HG02610 (cell line): ENCODE measurements around the gene AHDC1.
A peak's percentile ranks its signal among the peaks of the same experiment; 100 is the strongest.
"Not testable (repeated sequence)": the region's sequence is repeated elsewhere in the genome, so short reads cannot be mapped to it uniquely, and the experiment has no call there.

Experiments used
- ATAC-seq: cut with Tn5 transposase; IDR thresholded peaks from one replicate; pipeline ENCODE4 v1.9.1; 2021; ENCODE audit warnings: mild to moderate bottlenecking, moderate library complexity; ENCODE audit not compliant: unreplicated experiment

AHDC1 gene

DNA sequence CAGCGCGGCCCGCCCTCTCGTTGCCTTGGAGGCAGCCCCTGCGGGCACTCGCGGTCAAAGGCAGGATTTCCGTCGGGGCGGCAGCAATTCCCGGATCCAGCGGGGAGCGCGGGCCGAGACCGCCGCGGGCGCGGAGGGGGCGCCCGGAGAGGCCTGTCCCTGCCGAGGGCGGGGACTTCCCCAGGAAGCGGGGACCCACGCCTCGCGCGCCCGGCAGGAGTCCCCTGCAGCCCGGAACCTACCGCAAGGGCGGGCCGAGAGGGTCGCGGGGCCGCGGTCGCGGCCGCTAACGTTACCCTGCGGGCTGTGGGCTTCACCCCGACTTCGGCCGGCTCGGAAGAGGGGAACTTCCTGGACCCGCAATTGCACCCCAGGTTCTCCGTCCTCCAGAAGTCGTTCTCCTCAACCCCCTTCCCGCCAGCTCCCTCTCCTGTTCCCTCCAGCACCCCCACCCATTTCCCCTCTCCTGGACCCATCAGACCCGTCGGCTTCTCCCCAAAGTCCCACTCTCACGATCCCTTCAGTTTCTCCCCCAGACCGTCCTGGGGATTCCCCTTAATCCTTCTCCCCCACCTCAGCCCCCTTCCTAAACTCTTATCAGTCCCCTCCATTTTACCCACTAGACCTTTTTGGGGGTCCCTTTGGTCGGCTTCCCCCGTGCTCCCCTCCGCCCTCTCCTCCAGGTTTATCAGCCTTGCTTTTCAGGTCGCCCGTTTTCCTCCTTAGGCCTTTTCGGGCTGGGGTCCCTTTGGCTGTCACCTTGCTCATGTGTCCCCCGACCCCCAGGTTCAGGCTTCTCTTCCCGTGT lies 30.4 kb upstream of the AHDC1 start:
- ATAC-seq, result no peak

DNA sequence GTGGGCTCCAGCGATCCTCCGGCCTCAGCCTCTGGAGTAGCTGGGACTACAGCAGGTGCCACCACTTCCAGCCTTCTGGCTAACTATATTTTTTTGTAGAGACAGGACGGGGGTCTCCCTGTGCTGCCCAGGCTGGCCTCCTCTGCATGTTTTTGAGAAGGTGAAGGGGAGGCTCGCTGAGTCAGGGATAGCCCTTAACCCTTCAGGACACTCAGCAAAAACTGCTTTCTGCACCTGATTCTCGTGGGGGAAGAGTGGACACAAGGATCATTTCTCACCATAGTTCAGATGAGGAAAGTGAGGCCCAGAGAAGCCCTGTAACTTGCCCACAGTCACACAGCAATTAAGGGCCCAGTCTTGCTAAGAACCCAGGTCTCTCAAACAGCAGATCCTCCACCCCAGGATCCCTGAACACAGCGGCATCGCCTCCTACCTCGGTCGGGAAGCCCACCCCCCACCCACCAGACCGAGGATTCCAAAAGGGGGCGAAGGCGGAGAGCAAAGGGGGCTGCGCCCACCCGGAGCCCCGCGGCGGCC lies 29.8 kb upstream of the AHDC1 start:
- no peak for ATAC-seq

DNA sequence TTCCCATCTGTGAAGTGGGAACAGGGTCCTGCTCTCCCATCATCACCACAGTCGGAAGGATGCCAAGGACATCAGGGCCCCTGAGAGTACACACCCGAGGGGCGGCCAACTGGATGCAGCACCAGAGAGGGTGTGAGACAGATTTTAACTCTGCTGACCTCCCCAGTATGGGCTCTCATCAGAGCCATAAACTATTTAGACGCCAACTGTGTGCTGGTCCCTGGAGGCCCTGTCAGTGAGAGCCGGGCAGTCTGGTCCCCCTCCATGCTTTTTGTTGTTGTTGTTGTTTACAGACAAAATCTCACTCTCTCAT lies 29.3 kb upstream of the AHDC1 start:
- ATAC-seq, result no peak

DNA sequence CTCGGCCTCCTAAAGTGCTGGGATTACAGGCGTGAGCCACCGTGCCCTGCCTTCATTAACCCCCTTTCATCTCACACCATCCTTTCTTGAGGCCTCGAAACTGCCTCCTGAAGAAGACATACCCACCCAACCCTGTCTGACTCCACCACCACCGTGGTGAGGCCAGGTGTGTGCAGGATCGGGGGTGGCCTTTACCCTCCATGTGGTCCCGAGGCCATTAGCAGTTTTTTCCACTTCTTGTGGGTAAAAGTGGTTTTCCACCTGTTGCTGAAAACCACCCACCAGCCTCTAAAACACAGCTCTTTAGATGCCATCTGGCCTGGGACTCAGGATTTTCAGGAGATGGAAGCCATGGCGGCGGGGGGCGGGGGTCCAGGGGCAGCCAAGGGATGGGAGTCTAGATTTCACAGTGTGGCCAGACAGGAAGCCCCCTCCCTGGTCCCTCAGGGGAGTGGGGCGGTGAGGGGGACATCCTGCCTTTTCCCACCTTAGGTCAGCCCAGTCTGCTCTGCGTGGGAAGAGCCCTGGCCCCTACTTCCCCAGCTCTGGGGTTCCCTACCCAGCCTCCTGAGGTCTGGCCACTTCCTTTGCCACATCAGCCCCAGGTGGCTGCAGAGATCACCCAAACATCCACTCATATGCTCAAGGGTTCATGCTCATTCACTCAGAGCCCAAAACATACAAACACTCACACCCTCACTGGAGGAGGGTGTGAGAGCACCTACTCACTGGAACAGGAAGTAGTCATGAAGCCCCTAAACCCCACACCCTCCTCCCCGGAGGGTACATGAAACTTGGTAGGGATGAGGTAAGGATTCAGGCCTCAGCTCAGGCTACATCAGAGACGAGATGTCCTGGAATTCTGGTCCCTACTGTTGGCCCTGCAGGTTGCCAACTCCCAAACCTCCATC lies 28.7 kb upstream of the AHDC1 start:
- peak; percentile 30 for ATAC-seq

DNA sequence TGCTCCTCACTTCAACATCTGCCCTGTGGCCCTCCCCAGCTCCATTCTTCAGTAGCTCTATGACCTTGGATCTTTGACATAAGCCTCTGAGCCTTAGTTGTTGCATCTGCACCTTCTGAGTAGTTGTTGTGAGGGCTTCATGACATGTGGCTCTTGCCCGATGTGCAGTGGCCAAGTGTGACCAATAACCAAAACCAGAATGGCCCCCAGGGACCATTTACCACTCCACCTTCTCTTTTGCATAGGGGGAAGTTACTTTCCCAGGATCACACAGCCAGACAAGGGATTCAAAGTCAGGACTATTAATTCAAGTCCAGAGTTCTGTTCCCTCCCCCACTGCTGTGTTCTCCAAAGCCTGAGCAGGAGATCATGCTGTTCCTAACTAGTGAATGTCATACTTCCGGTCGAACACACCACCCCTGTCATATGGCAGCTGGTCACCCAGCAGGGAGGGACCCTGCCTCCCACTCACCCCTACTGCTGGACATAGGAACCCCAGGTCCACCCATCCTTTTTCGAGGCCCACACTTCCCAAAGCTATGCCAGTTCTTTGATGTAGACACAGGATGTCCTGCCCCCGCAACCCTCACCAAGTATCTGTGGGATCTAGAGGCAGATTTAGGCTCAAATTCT lies 27.0 kb upstream of the AHDC1 start:
- ATAC-seq, result peak; percentile 24

DNA sequence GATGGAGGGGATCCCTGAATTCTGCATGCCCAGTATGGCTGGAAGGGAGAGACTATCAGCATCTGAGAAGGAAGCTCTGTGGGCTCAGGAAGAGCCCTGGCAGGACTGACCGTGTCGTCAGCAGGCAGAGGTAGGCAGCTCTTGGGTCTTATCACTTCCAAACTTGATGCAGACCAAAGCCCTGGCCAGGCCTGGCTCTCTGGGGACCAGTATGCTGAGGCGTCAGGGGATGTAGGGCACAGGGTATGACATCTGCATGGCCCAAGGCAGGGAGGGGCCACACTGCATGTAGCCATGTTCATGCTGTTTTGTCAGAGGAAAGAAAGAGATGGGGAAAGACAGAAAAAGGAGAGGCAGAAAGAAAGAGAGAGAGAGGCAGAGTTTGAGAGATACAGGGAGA lies 24.8 kb upstream of the AHDC1 start:
- no peak for ATAC-seq

DNA sequence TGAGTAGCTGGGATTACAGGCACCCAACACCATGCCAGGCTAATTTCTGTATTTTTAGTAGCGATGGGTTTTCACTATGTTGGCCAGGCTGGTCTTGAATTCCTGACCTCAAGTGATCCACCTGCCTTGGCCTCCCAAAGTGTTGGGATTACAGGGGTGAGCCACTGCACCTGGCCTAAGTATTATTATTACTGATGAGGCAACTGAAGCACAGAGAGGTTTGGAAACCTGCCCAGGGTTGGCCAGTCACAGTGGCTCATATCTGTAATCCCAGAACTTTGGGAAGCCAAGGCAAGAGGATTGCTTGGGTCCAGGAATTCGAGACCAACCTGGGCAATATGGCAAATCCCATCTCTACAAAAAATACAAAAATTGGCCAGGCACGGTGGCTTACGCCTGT lies 23.8 kb upstream of the AHDC1 start:
- not testable (repeated sequence) for ATAC-seq

DNA sequence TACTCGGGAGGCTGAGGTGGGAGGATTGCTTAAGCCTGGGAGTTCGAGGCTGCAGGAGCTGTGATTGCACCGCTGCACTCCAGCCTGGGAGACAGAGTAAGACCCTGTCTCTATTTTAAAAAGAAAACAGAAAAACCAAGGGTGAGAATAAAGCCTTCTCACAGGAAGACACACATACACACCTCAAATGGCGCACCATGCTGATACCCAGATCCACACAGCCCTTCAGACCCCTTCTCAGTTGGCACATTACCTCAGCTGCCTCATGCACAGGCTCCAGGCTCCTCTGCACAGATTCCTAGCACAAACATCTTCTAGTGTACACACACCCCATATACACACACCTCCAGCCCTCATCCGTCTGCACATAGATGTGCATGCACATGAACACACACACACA lies 23.1 kb upstream of the AHDC1 start:
- no peak for ATAC-seq

DNA sequence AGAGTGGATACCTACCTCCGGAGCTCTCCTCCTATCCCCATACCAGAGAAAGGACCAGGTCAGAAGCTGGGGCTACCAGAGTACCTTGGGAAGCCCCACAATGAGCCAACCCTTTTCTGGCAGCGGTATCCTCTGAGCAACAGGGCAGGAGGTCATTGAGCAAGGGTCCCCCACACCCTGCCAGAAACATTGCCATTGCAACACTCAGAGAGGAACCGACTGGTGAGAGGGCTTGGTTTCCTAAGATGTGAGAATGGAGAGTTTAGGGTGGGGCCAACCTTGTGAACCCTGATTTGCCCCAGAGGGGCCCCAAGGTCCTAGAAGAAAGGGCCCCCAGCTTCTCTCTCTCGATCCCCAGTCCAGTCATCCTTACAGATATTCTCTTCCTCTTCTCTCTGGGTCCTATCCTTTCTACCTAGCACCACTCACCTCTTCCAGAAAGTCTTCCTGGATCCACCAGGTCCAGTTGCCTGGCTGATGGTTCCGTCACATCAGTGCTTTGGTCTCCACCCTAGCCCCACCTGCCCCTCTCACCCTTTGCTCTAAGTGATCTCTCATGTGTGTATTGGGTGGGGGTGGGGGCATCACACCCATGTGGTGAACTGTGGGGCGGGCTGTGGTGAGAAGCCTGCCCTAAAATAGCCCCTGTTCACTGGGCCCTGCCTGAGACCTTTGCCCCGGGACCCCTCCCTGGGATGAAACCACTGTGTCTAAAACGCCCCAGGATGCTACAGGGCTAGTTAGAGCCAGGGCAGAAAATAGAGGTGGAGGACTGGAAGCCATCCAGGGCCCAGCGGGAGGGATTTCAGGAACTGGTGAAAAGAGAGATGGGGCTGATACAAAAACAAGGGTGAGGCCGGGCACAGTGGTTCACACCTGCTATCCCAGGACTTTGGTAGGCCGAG lies 22.3 kb upstream of the AHDC1 start:
- no peak for ATAC-seq

DNA sequence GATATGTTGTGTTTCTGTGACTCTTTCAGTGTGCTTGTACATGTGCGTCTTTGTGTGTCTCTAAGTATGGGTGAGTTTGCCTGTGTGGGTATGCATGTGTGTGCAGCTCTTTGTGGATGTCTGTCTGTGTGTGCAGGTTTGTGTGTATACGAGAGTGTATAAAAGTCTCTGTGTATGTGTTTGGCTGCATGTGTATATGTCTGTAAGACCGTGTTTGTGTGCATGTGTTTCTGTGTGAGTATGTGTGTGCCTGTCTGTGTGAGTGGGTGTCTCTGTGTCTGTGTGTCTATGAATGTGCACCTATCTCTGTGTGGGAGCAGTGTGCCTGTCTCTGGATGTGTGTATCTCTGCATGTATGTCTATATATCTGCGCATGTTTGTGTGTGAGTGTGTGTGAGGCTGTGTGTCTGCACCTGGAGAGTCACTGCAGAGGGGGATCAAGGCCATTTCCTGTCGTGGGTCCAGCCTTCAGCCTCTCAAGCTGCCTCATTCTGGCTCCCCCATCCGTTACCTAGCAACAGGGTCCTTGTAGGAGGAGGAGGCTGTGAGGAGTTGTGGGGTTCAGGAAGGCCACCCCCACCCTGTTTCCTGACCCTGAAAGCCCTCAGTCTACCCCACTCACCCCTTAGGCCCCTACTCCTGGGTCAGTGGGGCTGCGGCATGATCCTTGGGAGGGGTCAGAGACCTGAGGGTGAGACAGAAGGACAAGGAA lies 20.7 kb upstream of the AHDC1 start:
- no peak for ATAC-seq

DNA sequence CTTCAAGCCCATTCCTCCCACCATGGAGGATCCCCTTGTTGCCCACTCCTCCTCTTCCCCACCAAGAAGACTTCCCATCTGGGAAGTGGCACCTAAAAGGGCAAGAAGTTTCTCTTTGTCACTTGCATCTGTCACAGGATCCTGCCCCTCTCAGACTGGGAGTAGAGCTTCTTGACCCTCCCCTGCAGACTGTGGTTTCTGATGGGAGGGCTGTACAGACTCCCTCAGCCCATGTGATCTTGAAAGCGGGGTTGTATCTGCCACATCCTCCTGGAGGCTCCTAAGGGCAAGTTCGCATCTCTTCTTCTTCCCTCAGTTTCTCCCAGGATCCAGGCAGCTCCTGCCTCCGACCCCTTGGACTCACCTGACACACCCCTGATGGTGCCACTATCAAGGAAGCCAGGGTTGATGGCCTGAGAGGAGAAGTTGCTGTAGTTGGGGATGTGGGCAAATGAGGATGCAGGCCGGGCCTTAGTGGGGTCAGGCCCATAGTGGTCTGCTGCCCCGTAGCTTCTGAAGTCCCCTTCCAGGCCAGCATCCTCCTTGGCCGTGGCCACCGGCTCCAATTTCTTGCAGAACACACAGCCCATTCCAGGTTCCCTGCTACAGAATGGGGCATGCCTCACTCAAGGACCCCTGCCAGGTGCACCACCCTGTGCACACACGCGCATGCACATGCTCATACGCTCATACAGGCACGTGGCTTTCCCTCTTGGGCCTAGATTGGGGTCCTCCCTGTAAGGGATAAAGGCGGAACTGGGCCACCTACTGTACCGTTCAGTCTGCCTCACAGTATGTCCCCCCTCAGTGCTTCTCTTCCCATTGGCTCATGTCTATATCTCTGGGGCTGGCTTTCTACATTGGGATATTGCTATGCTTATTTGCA lies 19.6 kb upstream of the AHDC1 start:
- no peak for ATAC-seq

DNA sequence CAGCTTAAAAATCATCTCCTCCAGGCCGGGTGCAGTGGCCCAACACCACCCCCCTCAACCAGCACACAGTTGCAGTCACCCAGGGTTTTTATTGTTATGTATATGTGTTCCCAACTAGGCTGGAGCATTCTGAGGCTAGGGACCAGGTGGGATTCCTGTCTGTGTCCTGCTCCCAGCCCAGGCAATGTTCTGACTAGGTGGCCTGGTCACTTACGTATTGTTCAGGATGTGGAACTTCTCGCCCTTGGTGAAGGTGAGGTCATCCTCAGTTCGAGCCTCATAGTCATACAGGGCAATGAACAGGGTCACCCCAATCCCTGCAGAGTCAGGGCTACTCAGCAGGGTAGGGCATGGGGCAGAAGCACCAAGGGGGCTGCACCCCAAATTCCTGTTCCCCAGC lies 18.9 kb upstream of the AHDC1 start:
- no peak for ATAC-seq

DNA sequence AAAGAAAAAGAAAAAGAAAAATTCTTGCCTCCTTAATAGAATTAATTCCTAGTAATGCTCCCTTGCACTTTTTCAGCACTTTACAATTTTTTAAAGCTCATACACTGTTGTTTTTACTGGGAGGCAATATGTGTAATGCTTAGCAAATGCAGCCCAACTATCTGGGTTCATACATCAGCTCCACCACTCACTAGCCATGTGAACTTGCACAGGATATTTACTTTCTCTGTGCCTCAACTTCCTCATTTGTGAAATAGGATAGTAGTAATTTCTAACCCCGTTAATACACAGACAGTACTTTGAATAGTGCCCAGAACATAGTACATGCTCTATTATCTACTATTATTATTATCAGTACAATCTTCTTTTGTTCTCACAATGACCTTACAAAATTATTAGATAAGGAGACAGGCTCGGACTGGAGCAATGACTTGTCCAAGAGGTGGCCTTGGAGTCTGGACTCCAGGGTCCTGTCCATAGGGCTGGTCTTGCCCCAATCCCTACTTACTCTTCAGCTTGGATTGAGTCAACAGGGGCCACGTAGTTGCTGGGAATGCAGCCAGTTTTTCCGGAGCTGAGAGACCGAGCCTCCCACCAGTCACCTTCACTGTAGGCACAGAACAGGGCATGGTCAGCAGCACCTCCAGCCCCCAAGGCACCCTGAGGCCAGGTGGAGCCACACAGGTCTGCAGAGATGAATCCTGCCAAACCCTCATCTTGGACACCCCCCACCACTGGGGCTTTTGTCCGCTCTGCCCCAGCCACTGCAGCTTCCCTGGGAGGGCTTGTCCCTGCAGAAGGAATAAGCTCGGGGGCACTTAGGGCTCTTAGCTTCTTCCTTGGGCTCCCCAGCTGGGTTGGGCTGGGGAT lies 17.3 kb upstream of the AHDC1 start:
- ATAC-seq, result no peak

DNA sequence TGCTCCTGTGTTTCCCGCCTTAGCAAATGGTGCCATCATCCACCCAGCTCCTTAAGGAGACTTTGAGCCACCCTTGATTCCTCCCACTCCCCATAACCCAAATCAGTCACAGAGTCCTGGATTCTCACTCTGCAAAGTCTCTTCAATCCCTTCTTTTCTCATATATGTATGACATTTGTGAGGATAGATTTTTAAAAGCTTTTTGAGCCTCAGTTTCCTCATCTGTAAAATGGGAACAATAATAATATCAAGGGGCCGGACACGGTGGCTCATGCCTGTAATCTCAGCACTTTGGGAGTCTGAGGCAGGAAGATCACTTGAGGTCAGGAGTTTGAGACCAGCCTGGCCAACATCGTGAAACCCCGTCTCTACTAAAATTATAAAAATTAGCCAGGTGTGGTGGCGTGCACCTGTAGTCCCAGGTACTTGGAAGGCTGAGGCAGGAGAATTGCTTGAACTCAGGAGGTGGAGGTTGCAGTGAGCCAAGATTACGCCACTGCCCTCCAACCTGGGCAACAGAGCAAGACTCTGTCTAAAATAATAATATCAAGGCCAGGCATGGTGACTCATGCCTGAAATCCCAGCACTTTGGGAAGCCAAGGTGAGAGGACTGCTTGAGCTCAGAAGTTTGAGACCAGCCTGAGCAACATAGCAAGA lies 16.0 kb upstream of the AHDC1 start:
- ATAC-seq, result not testable (repeated sequence)

DNA sequence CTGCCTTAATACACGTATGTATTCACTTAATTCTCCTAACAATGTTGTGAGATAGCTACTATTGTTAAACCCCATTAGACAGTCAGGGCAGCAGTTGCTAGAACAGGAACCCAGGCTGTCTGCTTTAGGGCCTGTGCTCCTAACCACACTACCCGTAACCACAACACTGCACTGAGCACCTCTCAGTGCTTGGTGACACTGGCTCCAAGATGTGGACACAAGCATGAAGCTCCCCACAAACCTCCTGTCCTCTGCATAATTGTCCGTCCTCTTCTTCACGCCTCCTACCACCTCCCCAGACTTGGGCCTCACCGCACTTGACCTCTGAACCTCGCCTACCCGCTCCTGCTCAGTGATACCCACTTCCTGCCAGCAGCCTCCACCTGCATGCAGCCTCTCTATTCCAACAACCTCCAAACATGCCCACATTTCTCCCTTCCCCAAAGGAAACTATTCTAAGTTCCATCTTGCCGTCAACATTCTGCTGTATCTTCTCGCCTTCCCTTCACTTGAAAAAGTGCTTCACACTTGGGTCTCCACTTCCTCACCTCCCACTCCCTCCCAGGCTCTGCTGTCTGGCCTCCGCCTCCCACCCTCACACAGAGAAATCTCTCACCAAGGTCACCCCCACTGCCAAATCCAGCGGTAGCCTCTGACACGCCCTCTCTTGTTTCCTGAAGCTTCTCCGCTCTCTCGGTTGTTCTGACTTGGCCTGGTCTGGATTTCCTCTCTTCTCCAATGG lies 14.6 kb upstream of the AHDC1 start:
- ATAC-seq, result no peak

DNA sequence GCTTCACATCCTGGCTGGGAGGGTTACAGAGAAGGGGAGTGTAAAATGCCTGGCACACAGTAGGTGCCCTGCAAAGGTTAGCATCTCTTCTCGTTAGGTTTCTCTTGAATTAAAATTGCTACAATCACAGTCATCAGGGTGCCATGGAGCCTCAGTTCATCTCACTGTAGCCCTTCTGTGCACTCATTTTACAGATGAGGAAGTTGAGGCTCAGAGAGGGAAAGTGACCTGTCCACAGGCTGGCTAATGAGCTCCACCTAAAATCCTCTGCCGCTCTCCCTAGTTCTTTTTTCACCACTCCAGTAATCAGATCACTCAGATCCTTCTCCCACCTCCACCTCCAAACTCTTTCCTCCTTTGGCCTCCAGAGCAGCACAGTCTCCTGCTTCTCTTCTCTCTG lies 13.5 kb upstream of the AHDC1 start:
- no peak for ATAC-seq

DNA sequence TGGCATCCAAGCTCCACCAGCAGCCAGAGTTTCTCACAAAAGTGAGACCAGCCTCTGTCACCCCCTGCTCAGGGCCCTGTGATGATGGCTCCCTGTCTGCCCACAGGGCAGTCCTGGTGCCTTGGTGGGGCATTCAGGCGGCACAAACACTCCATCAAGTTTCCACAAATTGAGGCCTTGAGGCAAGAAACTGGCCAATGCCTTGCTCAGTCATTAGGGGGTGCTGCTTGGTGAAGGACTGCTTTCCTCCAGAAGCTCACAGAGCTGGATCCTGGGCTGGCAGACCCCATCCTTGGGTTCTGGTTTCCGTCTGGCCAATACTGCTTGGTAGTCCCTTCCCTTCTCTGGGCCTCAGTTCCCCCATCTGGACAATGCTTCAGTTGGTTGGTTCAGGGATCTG lies 12.5 kb upstream of the AHDC1 start:
- no peak for ATAC-seq
